DND-41 (cell line): ENCODE measurements around the gene TMPRSS6.

Source experiments
- ATAC-seq: fragments of 200-7000 bp; cut with Tn5 transposase; 3 replicates; pipeline ENCODE4 v1.9.1; 2021; ENCODE audit warnings: low read depth; ENCODE audit not compliant: insufficient read depth
- DNase-seq: peaks from one replicate; pipeline ENCODE4 v3.0.0-alpha.2; 2020
- H2AFZ ChIP-seq: 2 replicates; pipeline ENCODE4 v1.6.0; 2012; ENCODE audit warnings: low read depth, low read length
- H3K27ac ChIP-seq: 2 replicates; pipeline ENCODE4 v1.5.1; 2012; ENCODE audit warnings: low read length, inconsistent platforms
- H3K27me3 ChIP-seq: fragments of 200-600 bp; sonication (generic); 2 replicates; pipeline ENCODE4 v1.6.0; 2012; ENCODE audit warnings: low read length, mild to moderate bottlenecking, inconsistent platforms; ENCODE audit not compliant: insufficient read depth, poor library complexity
- H3K36me3 ChIP-seq: 2 replicates; pipeline ENCODE4 v1.5.1; 2012; ENCODE audit warnings: low read length, inconsistent platforms; ENCODE audit not compliant: insufficient read depth
- H3K4me1 ChIP-seq: 2 replicates; pipeline ENCODE4 v1.5.1; 2012; ENCODE audit warnings: mild to moderate bottlenecking, low read length; ENCODE audit not compliant: insufficient read depth
- H3K4me2 ChIP-seq: 2 replicates; pipeline ENCODE4 v1.6.0; 2012; ENCODE audit warnings: mild to moderate bottlenecking, moderate library complexity, low read length, inconsistent platforms; ENCODE audit not compliant: insufficient read depth
- H3K4me3 ChIP-seq, 2 experiments: fragments of 200-600 bp in 1 of 2; shearing (Covaris generic) in 1 of 2; 2 replicates each; pipeline ENCODE4 v1.5.1; 2012 to 2016; ENCODE audit warnings: inconsistent platforms in 2 of 2, low read length in 2 of 2, mild to moderate bottlenecking in 2 of 2, low read depth in 1 of 2, moderate library complexity in 1 of 2
- H3K79me2 ChIP-seq: 2 replicates; pipeline ENCODE4 v1.6.0; 2012; ENCODE audit warnings: low read length, inconsistent platforms; ENCODE audit not compliant: insufficient read depth
- H3K9ac ChIP-seq: 2 replicates; pipeline ENCODE4 v1.6.0; 2012; ENCODE audit warnings: low read depth, mild to moderate bottlenecking, inconsistent platforms, low read length, moderate library complexity
- H3K9me3 ChIP-seq: 2 replicates; pipeline ENCODE4 v1.5.1; 2012; ENCODE audit warnings: low read length, moderate library complexity, mild to moderate bottlenecking, inconsistent platforms; ENCODE audit not compliant: insufficient read depth, severe bottlenecking
- H4K20me1 ChIP-seq: 2 replicates; pipeline ENCODE4 v1.6.0; 2012; ENCODE audit warnings: low read length; ENCODE audit not compliant: insufficient read depth
- CTCF ChIP-seq: IDR thresholded peaks from 2 replicates; pipeline ENCODE4 v1.5.1; 2012; ENCODE audit warnings: borderline replicate concordance, low read length, moderate library complexity, mild to moderate bottlenecking; ENCODE audit not compliant: poor library complexity, severe bottlenecking; ENCODE audit errors: extremely low read depth
- EZH2 ChIP-seq: IDR thresholded peaks from 3 replicates; pipeline ENCODE4 v1.6.1; 2012; ENCODE audit warnings: borderline replicate concordance, low read depth, mild to moderate bottlenecking, moderate library complexity, low read length, inconsistent platforms; ENCODE audit not compliant: severe bottlenecking

Gene TMPRSS6

GRCh38 chr22:37091994-37092393 lies 17.5 kb downstream of the TMPRSS6 start:
- no peak overlapping the region for H3K4me3 ChIP-seq
- TF ChIP-seq EZH2 (no peak), CTCF (no peak)
- no peak overlapping the region for H3K27ac ChIP-seq
- H4K20me1 ChIP-seq, result peaks cover 3% of the 10 kb centered on the region
- H3K4me1 ChIP-seq, result no peaks in the 10 kb centered on the region
- peaks cover 8% of the 10 kb centered on the region for H3K27me3 ChIP-seq
- DNase-seq (no peak), ATAC-seq (no peak)
- no peaks in the 10 kb centered on the region for H3K9me3 ChIP-seq
- H3K79me2 ChIP-seq, result no peaks in the 10 kb centered on the region
- H2AFZ ChIP-seq, result no peak overlapping the region
- no peak overlapping the region for H3K4me2 ChIP-seq
- H3K9ac ChIP-seq, result no peak overlapping the region
- no peaks in the 10 kb centered on the region for H3K36me3 ChIP-seq

GRCh38 chr22:37090920-37091695 lies 18.4 kb downstream of the TMPRSS6 start:
- DNase-seq (no peak), ATAC-seq (no peak)
- Histone ChIP-seq H3K27me3 (peaks cover 4% of the 10 kb centered on the region), H3K4me1 (no peaks in the 10 kb centered on the region), H3K4me3 (no peak overlapping the region), H2AFZ (no peak overlapping the region), H3K79me2 (no peaks in the 10 kb centered on the region), H3K4me2 (no peak overlapping the region), H3K9me3 (no peaks in the 10 kb centered on the region), H4K20me1 (peaks cover 3% of the 10 kb centered on the region), H3K9ac (no peak overlapping the region), H3K27ac (no peak overlapping the region), H3K36me3 (no peaks in the 10 kb centered on the region)
- TF ChIP-seq EZH2, result no peak
- no peak for TF ChIP-seq CTCF

- no peak overlapping the region for H3K9ac ChIP-seq
- no peak overlapping the region for H2AFZ ChIP-seq
- H3K27me3 ChIP-seq, result no peaks in the 10 kb centered on the region
- no peaks in the 10 kb centered on the region for H3K4me1 ChIP-seq
- DNase-seq (no peak), ATAC-seq (no peak)
- no peak overlapping the region for H3K4me3 ChIP-seq
- H3K4me2 ChIP-seq, result no peak overlapping the region
- TF ChIP-seq CTCF (no peak), EZH2 (no peak)
- H3K36me3 ChIP-seq, result no peaks in the 10 kb centered on the region
- H3K9me3 ChIP-seq, result no peaks in the 10 kb centered on the region
- no peaks in the 10 kb centered on the region for H3K79me2 ChIP-seq
- H4K20me1 ChIP-seq, result peaks cover 3% of the 10 kb centered on the region; the same call in 1 of the 2 replicates
- H3K27ac ChIP-seq, result no peak overlapping the region
These were observed 20.1 kb downstream of the TMPRSS6 start for GRCh38 chr22:37089434-37089833.
